Left renal cortex interstitium (tissue), 4 donors: ENCODE data around the gene FHDC1. TPM values are rescaled to one million over a fixed set of nuclear protein-coding genes. Genes with fewer than 3 reads are reported as not detected.

ENCODE experiments used
- DNase-seq, 4 donors: peaks; one replicate each; pipeline ENCODE4 v3.0.0-alpha.2; 2013; ENCODE audit warnings: low read depth in 4 of 4, low spot score in 2 of 4, missing footprints in 1 of 4
- polyA plus RNA-seq, 4 donors: library from polyadenylated mRNA; unstranded; fragments of 120-200 nt; gene quantifications; one replicate each; pipeline ENCODE4 v1.2.1, GENCODE V29; 2013; ENCODE audit not compliant: insufficient read length in 4 of 4

FHDC1 gene
- polyA plus RNA-seq, 4 donors, result 4.1 to 4.8 (median 4.5) TPM

GRCh38 chr4:152975380-152976211 lies 39.5 kb downstream of the FHDC1 start:
- DNase-seq, result no peak

GRCh38 chr4:152976212-152976761 lies 40.2 kb downstream of the FHDC1 start:
- no peak for DNase-seq

GRCh38 chr4:152979731-152980330 lies 43.7 kb downstream of the FHDC1 start:
- no peak for DNase-seq

GRCh38 chr4:152981278-152981677 lies 45.2 kb downstream of the FHDC1 start:
- no peak for DNase-seq

DNA sequence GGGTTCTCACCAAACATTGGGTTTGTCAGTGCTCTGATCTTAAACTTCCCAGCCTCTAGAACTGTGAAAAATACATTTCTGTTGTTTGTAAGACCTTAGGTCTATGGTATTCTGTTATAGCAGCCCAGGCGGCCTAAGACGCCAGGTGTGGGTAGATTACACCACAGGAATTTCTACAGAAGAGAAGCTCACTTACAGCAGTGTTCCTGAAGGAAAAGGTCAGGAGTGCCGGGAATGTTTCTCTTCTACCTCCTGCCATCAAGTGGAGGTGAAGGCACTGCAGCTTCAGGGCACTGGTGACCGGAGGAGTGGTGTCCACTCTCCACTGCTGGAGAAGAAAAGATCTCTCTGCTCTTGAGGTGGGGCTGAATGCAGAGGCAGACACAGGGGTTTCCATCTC lies 45.7 kb downstream of the FHDC1 start:
- DNase-seq, result no peak

DNA sequence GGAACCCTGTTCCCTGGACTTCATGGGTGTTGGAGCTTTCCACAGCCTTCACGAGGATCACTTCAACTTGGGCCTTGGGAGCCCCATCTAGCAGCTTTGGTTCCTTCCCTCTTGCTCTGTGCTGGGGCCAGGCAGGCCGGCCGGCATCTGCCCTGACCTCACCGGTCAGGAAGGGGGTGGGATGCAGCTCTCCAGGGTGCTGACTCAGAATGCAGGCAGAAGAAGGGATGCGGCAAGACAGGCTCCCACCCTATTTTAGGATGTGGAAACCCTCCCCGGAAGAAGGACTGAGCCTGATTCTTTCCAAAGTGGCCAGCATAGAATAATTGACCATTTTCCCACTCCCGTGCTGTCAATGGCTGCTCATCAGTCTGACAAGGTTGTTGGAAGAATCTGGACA lies 47.1 kb downstream of the FHDC1 start:
- no peak for DNase-seq

DNA sequence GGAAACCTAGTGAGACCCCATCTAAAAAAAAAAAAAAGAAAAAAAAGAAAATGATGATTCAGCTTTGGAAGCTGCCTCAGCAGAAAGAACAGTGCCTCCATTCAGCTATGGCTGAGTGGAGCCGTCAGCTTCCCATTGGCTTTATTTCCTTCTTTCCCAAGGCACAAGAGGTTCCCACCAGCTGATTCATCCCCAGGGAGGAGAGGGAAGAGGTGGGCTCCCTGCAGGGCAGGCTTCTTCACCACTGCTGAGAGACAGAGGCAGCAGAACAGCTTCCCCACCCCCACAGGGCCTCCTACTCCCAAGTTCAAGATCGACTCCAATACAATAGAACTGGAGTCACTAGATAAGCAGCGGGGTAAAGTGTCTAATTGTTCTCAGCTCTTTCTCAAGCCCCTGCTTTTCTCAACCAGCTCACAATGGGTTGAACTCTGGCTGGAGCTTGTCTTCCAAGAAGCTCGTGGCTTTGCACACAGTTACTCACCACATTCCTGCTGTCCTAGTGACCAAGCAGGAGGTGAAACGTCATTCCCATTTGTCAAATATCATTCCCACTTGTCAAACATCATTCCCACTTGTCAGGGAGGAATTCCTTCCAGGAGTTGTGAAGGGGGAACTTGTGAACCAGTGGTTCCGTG lies 47.8 kb downstream of the FHDC1 start:
- DNase-seq, result no peak

DNA sequence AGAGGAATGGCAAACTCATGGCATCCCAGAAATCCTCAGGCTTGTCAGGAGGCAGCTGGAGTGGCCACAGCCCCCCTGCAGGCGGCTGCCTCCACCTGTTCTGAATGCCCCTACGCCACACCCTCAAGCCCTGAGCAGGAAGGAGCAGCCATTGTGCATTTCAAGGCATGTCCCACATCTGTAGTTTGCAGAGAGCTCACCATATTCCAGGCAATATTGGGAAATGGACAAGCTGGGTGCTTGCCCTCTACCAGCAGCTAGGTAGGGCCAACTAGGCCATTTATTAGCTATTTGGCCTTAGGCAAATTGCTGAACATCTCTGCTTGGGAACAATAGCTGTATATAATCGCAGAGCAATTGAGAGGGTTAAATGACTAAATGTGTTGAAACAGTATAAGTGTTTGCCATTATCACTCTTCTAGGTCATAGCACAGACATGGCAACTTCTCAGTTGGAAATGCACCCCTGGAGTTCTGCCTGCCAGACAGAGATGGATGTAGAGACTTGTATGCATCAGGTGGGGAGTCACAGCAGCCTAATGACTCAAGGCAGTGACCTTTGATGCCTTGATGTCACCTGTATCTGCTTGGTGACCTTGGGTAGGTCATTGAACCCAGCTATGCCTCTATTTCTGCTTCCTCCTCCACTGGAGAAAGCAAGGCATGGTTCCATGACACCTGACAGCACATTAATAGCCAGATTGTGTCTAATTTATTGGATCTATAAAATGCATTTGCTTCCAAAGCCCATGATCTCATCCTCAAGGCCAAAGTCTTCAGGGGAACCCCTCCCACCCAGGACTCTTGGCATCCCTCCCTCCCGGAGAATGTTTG lies 52.8 kb downstream of the FHDC1 start:
- no peak for DNase-seq

DNA sequence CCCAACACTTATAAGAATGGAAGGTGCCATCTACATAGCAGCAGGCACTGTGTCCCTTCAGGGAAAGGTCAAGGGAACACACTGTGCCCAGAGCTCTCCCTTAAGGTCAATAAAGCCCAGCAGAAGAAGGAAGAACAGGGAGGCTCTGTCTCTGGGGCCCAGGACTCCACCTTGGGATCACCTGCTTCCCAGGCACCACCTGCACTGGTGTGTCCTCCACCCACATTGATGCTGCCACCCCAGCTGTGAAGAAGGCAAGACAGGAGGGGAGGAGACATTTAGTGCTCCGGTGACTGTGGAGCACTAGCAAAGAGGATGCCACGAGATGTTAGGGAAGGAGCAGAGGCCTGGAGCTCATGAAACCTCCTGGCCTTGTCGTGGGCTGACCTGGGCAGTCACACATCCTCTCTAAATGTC lies 53.4 kb downstream of the FHDC1 start:
- no peak for DNase-seq

DNA sequence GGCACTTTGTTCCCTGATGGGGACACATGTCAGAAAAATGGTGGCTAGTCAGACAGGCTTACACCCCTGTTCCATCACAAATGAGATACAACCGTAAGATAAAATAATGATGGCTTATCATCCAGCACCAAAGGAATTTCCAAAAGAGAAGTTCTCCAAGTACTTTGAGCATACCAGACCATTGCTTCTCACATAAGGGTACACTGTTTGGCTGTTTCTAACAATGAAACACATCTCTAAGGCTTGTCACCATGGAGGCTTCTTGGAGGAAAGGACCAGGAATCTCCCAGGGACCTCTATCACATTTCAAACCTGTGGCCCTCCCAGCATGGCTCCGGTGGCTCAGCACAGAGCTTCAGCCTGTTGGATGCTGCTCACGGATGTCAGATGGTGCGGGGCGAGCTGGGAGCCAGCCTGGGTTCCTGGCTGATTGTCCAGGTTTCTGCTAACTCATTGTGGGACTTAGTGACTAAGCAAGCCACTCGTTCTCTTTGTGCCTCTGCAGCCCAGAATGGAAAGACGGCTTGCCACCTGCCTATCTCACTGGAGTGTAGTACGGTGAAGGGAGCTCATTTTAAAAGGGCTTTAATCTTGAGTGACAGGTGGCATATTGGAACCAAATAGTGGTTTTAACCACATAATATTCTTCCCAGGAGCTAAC lies 54.5 kb downstream of the FHDC1 start:
- DNase-seq, result no peak

DNA sequence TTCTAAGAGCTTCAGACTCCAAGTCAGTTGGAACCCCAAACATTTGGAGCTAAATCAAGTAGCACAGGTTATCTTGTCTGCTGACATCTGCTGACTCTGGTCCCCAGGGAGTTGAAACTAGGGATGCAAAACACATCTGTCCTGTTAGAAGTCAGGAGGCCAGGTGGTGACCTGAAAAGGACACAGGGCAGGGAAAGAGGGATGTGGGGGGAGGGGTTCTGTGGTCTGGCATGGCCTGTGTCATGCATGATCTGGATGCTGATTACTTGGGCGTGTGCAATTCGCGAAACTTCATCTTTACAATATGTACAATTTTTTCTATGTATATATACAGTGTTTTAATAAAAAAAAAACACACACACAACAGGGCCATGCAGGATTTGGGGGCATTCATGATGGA lies 55.3 kb downstream of the FHDC1 start:
- DNase-seq, result no peak

GRCh38 chr4:152992027-152992426 lies 55.9 kb downstream of the FHDC1 start:
- DNase-seq, result no peak

GRCh38 chr4:152992466-152992865 lies 56.3 kb downstream of the FHDC1 start:
- no peak for DNase-seq

GRCh38 chr4:152994038-152994437 lies 57.9 kb downstream of the FHDC1 start:
- DNase-seq, result no peak

- no peak for DNase-seq
Observed at GRCh38 chr4:152996111-152996571, 60.0 kb downstream of the FHDC1 start.

DNA sequence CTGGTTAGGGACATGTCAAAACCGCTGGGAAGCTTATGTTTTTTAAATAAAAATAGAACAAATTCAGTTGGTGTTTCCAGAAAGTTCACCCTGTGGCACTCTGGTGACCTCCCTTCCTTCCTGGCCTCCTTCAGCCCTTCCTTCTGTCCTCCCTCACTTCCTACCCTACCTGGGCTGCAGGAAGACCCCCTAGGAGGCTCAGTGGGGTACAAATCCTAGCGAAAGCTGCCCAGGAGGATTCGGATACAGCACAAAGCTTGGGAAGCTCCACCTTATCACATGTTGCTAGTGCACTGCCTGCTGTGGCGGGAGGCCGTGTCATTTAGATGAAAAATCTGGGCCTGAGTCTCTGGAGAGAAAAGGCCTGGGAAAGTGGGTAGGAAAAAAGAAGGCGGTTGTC lies 60.5 kb downstream of the FHDC1 start:
- no peak for DNase-seq

DNA sequence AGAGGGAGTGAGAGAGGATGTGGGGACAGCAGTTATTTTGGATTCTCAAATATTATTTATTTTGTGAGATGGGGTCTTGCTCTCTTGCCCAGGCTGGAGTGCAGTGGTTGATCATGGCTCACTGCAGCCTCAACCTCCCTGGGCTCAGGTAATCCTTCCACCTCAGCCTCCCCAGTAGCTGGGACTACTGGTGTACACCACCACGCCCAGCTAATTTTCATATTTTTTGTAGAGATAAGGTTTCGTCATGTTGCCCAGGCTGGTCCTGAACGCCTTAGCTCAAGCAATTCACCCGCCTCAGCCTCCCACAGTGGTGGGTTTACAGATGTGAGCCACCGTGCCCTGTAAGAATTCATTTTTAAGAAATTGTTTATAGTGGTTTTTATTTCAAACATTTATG lies 61.2 kb downstream of the FHDC1 start:
- no peak for DNase-seq

GRCh38 chr4:152997771-152998487 lies 61.8 kb downstream of the FHDC1 start:
- DNase-seq, result no peak

GRCh38 chr4:152998861-152999260 lies 62.7 kb downstream of the FHDC1 start:
- DNase-seq, result no peak
